NCI-H446 (cell line): ENCODE data around the gene DBH.

ENCODE experiments used
- DNase-seq, 2 experiments: peaks; one replicate each; lab custom pipeline; 2025; lab: John Stamatoyannopoulos, UW

Gene DBH

GRCh38 chr9:133635533-133636531, at the start of gene DBH:
Gene DBH, plus strand, starts transcription at chr9:133636363. Its CDS starts 9 bp downstream, at chr9:133636372.
- no peak for DNase-seq

- no peak for DNase-seq
Measured at GRCh38 chr9:133587051-133587450, 49.1 kb upstream of the DBH start.

- DNase-seq = no peak
Measured at GRCh38 chr9:133587466-133587865, 48.7 kb upstream of the DBH start.

- no peak for DNase-seq
Measured at GRCh38 chr9:133589454-133590227, 46.5 kb upstream of the DBH start.

GRCh38 chr9:133590231-133590855, 45.8 kb upstream of the DBH start:
- no peak for DNase-seq

- no peak for DNase-seq
Measured at GRCh38 chr9:133591116-133591910, 44.9 kb upstream of the DBH start.

- no peak for DNase-seq
Measured at GRCh38 chr9:133591985-133592384, 44.2 kb upstream of the DBH start.

- no peak for DNase-seq
Measured at GRCh38 chr9:133592731-133593409, 43.3 kb upstream of the DBH start.

- no peak for DNase-seq
Measured at GRCh38 chr9:133593587-133594253, 42.4 kb upstream of the DBH start.

GRCh38 chr9:133594310-133594709, 41.9 kb upstream of the DBH start:
- DNase-seq = no peak

- no peak for DNase-seq
Measured at GRCh38 chr9:133595910-133596309, 40.3 kb upstream of the DBH start.

GRCh38 chr9:133597316-133597957, 38.7 kb upstream of the DBH start:
- DNase-seq = no peak

- DNase-seq = no peak
Measured at GRCh38 chr9:133598978-133599377, 37.2 kb upstream of the DBH start.

GRCh38 chr9:133599470-133600173, 36.5 kb upstream of the DBH start:
- DNase-seq = no peak

GRCh38 chr9:133600739-133601138, 35.4 kb upstream of the DBH start:
- DNase-seq = no peak

GRCh38 chr9:133601746-133602145, 34.4 kb upstream of the DBH start:
- DNase-seq = no peak

GRCh38 chr9:133602277-133602676, 33.9 kb upstream of the DBH start:
- DNase-seq = no peak

- no peak for DNase-seq
Measured at GRCh38 chr9:133603135-133603927, 32.8 kb upstream of the DBH start.
